H54 (cell line): ENCODE results near the gene HAL.

Experiments
- DNase-seq: peaks from one replicate; pipeline ENCODE4 v3.0.0; 2011; ENCODE audit warnings: low spot score, mixed read lengths; ENCODE audit not compliant: insufficient read length
- FAIRE-seq: peaks from 3 replicates; lab custom pipeline; 2011; peaks lifted over from hg19 to GRCh38; lab: Jason Lieb, UNC
- POLR2A ChIP-seq: IDR thresholded peaks from 2 replicates; pipeline ENCODE4 v1.6.1; 2011; ENCODE audit warnings: low read depth, mild to moderate bottlenecking, low read length

Gene HAL

DNA sequence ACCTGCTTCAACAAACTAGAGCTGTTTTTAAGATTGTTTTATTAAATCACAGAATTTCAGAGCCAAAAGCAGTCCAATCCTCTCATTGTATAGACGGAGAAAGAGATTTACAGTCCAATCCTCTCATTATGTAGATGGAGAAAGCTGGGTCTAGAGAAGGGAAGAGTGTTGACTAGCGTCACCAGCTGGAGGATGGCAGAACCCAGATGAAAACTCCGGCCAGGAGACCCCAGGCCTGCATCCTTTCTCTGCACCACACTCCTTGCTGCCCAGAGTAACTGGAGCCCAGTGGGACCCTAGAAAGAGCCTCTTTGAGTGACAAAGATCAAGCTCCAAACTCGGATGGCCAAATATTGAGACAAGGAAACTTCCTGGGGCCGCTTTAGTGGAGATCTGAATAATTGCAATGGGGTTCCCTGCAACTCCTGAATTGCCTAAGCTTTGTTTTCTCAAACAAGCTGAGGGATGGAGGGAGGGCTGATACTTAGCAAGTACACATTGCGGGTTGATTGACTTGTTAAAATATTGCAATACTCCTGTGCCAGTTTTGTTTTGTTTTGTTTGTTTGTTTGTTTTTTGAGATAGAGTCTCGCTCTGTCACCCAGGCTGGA is 40.5 kb downstream of the HAL start:
- TF ChIP-seq POLR2A, result no peak
- no peak for FAIRE-seq
- no peak for DNase-seq

DNA sequence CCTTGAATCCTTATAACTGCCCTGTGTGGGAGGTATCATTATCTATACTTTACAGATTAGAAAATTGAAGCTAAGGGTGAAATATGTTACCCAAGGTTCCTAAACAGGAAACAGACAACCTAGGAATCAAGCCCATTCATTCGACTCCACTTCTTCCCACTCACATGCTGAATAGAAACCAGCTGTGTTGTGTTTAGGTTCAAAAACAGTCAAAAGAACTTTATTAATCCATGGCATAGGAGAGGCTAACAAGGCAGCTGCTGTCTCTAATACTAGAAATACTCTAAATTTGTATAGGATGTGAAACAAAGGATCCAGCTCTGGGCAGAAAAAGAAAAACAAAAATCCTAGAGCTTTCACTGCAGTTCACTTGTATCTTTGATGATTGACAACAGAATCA is 43.1 kb downstream of the HAL start:
- DNase-seq (no peak), FAIRE-seq (no peak)
- TF ChIP-seq POLR2A, result no peak

DNA sequence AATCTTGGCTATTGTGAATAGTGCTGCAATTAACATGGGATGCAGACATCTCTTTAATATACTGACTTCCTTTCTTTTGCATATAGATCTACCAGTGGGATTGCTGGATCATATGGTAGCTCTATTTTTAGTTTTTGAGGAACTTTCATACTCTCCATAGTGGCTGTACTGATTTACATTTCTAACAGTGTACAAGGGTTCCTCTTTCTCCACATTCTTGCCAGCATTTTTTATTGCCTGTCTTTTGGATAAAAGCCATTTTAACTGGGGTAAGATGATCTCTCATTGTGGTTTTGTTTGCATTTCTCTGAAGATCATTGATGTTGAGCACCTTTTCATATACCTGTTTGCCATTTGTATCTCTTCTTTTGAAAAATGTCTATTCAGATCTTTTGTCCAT is 44.6 kb downstream of the HAL start:
- DNase-seq (no peak), FAIRE-seq (no peak)
- TF ChIP-seq POLR2A, result no peak

GRCh38 chr12:95949477-95950206 is 46.5 kb downstream of the HAL start:
- TF ChIP-seq POLR2A, result no peak
- FAIRE-seq (no peak), DNase-seq (no peak)

DNA sequence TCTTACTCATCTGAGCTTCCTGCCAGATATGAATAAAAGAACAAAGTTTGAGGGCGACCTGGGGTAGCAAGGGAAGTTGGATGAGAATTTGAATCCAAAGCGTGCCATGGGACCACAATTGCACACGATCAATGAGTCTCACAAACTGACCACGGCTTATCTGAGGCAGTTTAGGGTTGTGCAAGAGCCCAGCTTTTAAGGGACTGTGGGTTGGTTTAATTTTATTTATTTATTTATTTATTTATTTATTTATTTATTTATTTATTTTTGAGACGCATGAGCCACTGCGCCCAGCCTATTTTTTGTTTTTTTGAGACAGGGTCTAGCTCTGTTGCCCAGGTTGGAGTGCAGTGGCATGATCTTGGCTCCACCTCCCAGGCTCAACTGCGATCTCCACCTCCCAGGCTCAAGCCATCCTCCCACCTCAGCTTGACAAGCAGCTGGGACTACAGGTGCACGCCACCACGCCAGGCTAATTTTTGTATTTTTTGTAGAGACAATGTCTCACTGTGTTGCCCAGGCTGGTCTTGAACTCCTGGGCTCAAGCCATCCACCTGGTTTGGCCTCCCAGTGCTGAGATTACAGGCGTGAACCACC is 51.9 kb downstream of the HAL start:
- no peak for FAIRE-seq
- no peak for TF ChIP-seq POLR2A
- no peak for DNase-seq

GRCh38 chr12:95943330-95943842 is 52.8 kb downstream of the HAL start, which contains the start of gene AMDHD1:
AMDHD1 (plus strand) TSS chr12:95943331; CDS start chr12:95943399, 68 bp downstream.
- TF ChIP-seq POLR2A, result peak; percentile 17; the same call in 1 of the 2 replicates
- FAIRE-seq, result no peak

DNA sequence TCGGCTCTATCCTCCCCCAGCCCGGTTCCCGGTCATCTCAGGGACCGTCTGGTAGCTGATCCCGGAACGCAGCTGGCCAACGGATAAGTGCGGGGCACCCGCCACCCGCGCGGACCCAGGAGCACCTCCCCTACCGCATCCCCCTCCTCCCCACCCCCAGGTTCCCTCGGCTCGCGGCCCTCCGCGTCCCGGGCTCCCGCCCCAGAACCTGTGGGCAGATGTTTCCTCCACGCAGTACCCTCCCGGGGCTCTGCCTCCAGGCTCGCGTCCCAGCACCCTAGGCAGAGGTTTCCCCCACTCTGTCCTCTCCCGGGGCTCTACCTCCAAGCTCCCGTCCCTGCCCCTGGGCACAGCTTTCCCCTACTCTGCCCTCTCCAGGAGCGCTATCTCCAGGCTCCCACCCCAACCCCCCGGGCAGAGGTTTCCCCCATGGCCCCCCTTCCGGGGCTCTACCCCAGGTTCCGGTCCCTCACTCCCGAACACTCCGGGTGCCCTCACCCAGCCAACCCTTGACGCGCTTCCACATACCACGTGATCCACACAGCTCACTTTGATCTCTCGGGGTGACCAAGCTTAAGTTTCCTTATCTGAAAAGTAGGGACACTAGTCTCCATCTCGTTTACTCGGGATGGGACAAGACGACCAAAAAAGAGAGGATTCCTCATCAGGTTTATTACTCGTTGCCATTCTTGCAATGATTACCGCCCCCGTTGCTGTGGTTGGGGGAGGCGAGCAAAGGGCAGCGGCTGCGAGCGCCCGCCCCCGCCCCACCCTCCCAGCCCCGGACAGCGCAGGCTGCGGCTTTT is 53.4 kb downstream of the HAL start, which contains the start of gene CCDC38:
TSS of gene CCDC38 (minus strand) at position 91 of the 806 bp plus-strand sequence. CDS start 6,105 bp downstream, outside the sequence.
- DNase-seq (peak; percentile 98), FAIRE-seq (peak; percentile 85)
- peak; percentile 35; the same call in 1 of the 2 replicates for TF ChIP-seq POLR2A

More at GRCh38 chr12:95943330-95943842, 52.8 kb downstream of the HAL start, which contains the start of gene AMDHD1:
- peak; percentile 79 for DNase-seq

- DNase-seq (no peak), FAIRE-seq (no peak)
- TF ChIP-seq POLR2A, result no peak
Measured at GRCh38 chr12:95942101-95942523, 54.0 kb downstream of the HAL start.

DNA sequence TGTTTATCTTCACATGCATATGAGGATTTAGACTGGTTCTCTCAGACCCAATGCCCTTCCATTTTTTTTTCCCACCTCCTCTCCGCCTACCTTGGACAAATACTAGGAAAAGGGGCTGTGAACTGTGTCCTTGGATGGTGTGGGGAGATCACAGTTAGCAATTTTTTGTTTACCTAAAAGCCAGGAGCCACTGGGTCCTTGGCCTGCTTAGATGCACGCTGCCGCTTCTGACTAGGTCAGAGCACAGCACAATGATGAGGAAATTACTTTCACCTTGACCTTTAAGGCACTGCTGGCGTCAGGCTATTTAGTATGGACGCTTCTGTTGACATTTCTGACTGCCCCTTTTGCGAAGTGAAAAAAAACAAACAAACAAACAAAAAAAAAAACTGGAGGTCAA is 55.6 kb downstream of the HAL start:
- no peak for TF ChIP-seq POLR2A
- DNase-seq (no peak), FAIRE-seq (no peak)
